Duodenal mucosa (tissue), 2 donors: ENCODE data around the gene UMAD1.
"Not testable (repeated sequence)": the region's sequence is repeated elsewhere in the genome, so short reads cannot be mapped to it uniquely, and the experiment has no call there.

Source experiments
- H3K27ac ChIP-seq: one replicate; pipeline ENCODE4 v1.7.0; 2013; ENCODE audit warnings: low read depth, low read length
- H3K27me3 ChIP-seq, 2 donors: one replicate each; pipeline ENCODE4 v1.7.0; 2013; ENCODE audit warnings: low read length in 2 of 2, control low read depth in 1 of 2; ENCODE audit not compliant: insufficient read depth in 2 of 2, control insufficient read depth in 1 of 2
- H3K36me3 ChIP-seq, 2 donors: one replicate each; pipeline ENCODE4 v1.7.0; 2013; ENCODE audit warnings: low read length in 2 of 2, control low read depth in 1 of 2; ENCODE audit not compliant: insufficient read depth in 2 of 2, control insufficient read depth in 1 of 2
- H3K4me1 ChIP-seq, 2 donors: one replicate each; pipeline ENCODE4 v1.7.0; 2013; ENCODE audit warnings: low read length in 2 of 2, control low read depth in 1 of 2; ENCODE audit not compliant: insufficient read depth in 2 of 2, control insufficient read depth in 1 of 2
- H3K4me3 ChIP-seq, 2 donors: one replicate each; pipeline ENCODE4 v1.7.0; 2013; ENCODE audit warnings: low read length in 2 of 2, low read depth in 1 of 2
- H3K9ac ChIP-seq, 2 donors: one replicate each; pipeline ENCODE4 v1.7.0; 2013; ENCODE audit warnings: low read length in 2 of 2, low read depth in 1 of 2
- H3K9me3 ChIP-seq, 2 donors: one replicate each; pipeline ENCODE4 v1.7.0; 2013; ENCODE audit warnings: low read length in 2 of 2, control low read depth in 1 of 2; ENCODE audit not compliant: control insufficient read depth in 1 of 2

UMAD1 gene

DNA sequence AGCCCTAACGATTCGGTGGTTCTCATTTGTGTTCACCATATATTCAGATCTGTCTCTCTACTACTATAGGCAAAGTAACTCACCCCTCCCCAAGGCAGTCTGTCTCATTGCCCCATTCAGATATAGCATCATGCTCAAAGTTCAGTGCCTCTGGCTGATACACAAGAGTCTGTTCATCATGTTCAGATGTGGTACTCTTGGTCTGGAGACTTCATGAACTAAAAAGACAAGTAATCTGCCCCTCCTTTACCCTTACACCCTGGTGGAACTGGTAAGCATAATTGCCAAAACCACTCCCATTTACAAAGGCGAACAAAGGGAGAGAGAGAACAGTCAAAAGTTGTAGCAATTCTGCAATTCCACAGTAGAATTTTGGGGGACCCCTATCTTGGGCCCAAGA lies 29.9 kb downstream of the UMAD1 start:
- no peaks in the 10 kb centered on the region for H3K27me3 ChIP-seq
- H3K4me3 ChIP-seq = no peak overlapping the region
- peaks cover 0 to 3% of the 10 kb centered on the region in 2 donors for H3K36me3 ChIP-seq
- H3K4me1 ChIP-seq = no peaks in the 10 kb centered on the region
- no peak overlapping the region for H3K27ac ChIP-seq
- H3K9me3 ChIP-seq = no peaks in the 10 kb centered on the region
- no peak overlapping the region for H3K9ac ChIP-seq

- Histone ChIP-seq H3K27ac (no peak overlapping the region), H3K4me1 (no peaks in the 10 kb centered on the region), H3K36me3 (peaks cover 4 to 9% of the 10 kb centered on the region in 2 donors), H3K27me3 (no peaks in the 10 kb centered on the region), H3K4me3 (no peak overlapping the region), H3K9me3 (no peaks in the 10 kb centered on the region), H3K9ac (no peak overlapping the region)
Observed at GRCh38 chr7:7671361-7671760, 30.8 kb downstream of the UMAD1 start.

DNA sequence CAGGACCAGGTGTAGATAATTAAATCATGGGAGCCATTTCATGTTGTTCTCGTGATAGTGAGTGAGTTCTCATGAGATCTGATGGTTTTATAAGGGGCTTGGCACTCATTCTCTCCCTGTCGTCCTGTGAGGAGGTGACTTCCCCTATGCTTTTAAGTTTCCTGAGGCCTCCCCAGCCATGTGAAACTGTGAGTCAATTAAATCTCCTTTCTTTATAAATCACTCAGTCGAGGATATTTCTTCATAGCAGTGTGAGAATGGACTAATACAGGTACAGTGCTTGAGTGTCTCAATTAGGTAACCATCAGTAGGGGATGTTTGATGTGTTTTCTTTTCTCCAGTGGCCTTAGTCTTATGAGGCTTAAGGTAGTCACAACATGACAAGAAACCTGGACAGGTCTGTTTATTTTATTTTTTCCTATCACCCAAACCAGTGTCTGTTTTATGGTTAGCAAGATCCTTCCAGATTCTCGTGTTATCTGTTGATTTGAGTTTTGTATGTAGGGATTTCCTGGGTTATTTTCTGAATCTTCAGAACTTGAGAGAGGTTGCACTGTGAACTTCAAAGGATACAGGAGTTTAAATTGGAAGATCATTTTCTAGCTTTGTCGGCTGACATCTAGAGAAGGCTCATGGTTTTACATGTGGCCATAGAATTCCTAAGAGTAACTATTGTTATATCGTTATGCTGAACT lies 32.1 kb downstream of the UMAD1 start:
- Histone ChIP-seq H3K36me3 (peaks cover 4 to 9% of the 10 kb centered on the region in 2 donors), H3K9me3 (no peaks in the 10 kb centered on the region), H3K9ac (no peak overlapping the region), H3K4me1 (no peaks in the 10 kb centered on the region), H3K27ac (no peak overlapping the region), H3K27me3 (no peaks in the 10 kb centered on the region), H3K4me3 (no peak overlapping the region)

GRCh38 chr7:7673240-7673550 lies 32.6 kb downstream of the UMAD1 start:
- Histone ChIP-seq H3K4me1 (no peaks in the 10 kb centered on the region), H3K27me3 (no peaks in the 10 kb centered on the region), H3K9me3 (peaks cover 0 to 3% of the 10 kb centered on the region in 2 donors), H3K9ac (no peak overlapping the region), H3K4me3 (no peak overlapping the region), H3K36me3 (peaks cover 4 to 9% of the 10 kb centered on the region in 2 donors), H3K27ac (no peak overlapping the region)

DNA sequence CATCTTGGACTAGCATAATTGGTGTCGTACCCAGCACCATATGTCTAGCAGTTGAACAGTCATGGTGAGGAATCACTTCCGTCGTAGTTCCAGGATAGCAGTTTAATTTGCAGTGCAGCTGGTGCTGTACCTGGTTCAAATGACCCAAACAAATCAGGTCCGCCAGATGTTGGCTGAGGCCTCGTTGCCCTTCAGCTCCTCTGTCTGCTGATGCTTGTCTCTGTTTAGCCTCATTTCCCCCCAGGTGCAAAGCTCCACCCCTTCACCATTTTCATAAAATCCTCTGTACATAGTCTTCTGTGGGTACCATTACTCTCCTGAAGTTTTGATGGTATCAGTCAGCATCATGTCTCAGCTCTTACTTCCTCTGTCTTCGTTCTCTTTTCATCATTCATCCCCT lies 35.1 kb downstream of the UMAD1 start:
- H3K9ac ChIP-seq = no peak overlapping the region
- H3K9me3 ChIP-seq = peaks cover 0 to 3% of the 10 kb centered on the region in 2 donors
- H3K4me1 ChIP-seq = no peaks in the 10 kb centered on the region
- no peaks in the 10 kb centered on the region for H3K27me3 ChIP-seq
- peaks cover 4 to 9% of the 10 kb centered on the region in 2 donors for H3K36me3 ChIP-seq
- no peak overlapping the region for H3K27ac ChIP-seq
- no peak overlapping the region for H3K4me3 ChIP-seq

DNA sequence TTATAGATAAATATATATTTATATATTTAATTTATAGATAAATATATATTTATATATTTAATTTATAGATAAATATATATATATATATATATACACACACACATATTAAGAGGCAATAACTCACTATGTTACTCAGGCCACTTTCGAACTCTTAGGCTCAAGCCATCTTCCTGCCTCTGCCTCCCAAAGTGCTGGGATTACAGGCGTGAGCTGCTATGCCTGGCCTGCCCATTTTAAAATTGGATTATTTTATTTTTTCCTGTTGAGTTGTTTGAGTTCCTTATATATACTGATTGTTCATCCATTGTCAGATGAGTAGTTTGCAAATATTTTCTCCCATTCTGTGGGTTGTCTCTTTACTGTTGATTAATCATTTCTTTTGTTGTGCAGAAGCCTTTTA lies 39.1 kb downstream of the UMAD1 start:
- H3K9me3 ChIP-seq, H3K27me3 ChIP-seq, H3K9ac ChIP-seq, H3K4me3 ChIP-seq, H3K36me3 ChIP-seq, H3K27ac ChIP-seq: not testable (repeated sequence)
- H3K4me1 ChIP-seq = peaks cover 10 to 12% of the 10 kb centered on the region in 2 donors

- no peaks in the 10 kb centered on the region for H3K36me3 ChIP-seq
- peaks cover 0 to 3% of the 10 kb centered on the region in 2 donors for H3K9me3 ChIP-seq
- no peak overlapping the region for H3K9ac ChIP-seq
- H3K27me3 ChIP-seq = no peaks in the 10 kb centered on the region
- no peak overlapping the region for H3K27ac ChIP-seq
- peaks cover 10 to 12% of the 10 kb centered on the region in 2 donors for H3K4me1 ChIP-seq
- H3K4me3 ChIP-seq = peak overlapping the region in 1 of 2 donors; percentile 11
Observed at GRCh38 chr7:7681191-7681935, 40.8 kb downstream of the UMAD1 start.

DNA sequence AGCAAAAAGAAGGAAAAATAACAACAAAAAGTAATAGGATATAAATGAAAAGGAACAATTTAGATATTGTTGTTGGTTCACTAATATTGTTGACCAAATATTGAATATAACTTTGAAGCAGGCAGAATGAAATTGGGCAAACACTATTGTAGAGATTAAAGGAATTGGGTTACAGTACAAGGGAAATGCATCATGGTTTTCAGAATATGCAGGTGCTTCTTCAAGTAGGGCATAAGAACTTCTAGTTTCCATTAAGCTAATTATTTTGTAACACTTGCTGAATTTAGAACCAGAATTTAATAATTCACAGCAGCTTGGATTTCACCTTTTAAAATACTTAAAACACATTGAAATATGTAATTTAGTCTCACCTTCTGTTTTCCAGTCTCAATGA lies 41.4 kb downstream of the UMAD1 start:
- Histone ChIP-seq H3K4me1 (peaks cover 10 to 12% of the 10 kb centered on the region in 2 donors), H3K27ac (no peak overlapping the region), H3K9me3 (peaks cover 0 to 3% of the 10 kb centered on the region in 2 donors), H3K9ac (no peak overlapping the region), H3K27me3 (no peaks in the 10 kb centered on the region), H3K4me3 (no peak overlapping the region), H3K36me3 (no peaks in the 10 kb centered on the region)

DNA sequence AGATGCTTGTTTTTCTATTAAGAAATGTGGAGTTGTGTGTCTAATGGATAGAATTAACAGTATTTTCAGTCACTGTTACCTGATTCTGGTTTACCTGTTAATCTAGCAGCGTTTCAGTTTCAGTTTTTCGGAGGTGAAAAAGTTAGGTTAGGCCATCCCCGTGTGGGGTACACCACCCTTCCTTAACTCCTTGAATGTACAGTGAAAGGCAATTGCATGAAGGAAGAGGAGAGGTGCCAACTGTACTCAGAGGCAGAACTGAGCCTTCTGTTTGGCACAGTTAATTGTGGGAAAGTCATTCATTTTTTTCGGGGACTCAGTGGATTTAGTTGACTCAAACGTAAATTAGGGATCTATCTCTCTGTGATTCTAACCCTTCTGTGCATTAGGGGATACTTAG lies 42.3 kb downstream of the UMAD1 start:
- no peaks in the 10 kb centered on the region for H3K36me3 ChIP-seq
- peaks cover 10 to 12% of the 10 kb centered on the region in 2 donors for H3K4me1 ChIP-seq
- H3K9me3 ChIP-seq = peaks cover 0 to 3% of the 10 kb centered on the region in 2 donors
- H3K27ac ChIP-seq = no peak overlapping the region
- no peak overlapping the region for H3K4me3 ChIP-seq
- no peak overlapping the region for H3K9ac ChIP-seq
- no peaks in the 10 kb centered on the region for H3K27me3 ChIP-seq

GRCh38 chr7:7686811-7687508 lies 46.4 kb downstream of the UMAD1 start:
- Histone ChIP-seq H3K4me3 (no peak overlapping the region), H3K36me3 (no peaks in the 10 kb centered on the region), H3K27me3 (no peaks in the 10 kb centered on the region), H3K4me1 (peaks cover under 1 to 3% of the 10 kb centered on the region in 2 donors), H3K27ac (no peak overlapping the region), H3K9me3 (no peaks in the 10 kb centered on the region), H3K9ac (no peak overlapping the region)
